Measurements from ENCODE around the gene LEP.

DNA sequence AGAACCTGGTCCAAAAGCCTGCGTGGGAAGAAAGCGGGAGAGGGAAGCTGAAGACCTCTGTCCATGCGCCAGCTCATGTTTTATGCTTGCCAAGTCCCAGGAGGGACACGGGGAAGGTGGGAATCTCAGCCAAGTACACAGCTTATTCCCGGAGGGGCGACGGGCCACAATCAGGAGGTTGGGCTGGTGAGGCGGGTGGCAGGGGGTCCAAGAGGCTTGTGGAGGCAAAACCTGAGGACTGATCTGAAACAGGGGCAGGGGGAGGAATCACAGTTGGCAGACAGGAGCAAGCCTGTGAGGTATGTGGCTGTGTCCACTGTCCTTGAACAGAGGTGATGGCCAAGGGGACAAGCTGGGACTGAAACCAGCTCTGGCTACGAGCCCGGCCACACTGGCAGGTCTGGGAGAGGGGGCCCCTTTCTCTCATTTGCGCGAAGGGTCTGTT lies 38.0 kb upstream of the LEP start:
- TF ChIP-seq, protein P1, sequence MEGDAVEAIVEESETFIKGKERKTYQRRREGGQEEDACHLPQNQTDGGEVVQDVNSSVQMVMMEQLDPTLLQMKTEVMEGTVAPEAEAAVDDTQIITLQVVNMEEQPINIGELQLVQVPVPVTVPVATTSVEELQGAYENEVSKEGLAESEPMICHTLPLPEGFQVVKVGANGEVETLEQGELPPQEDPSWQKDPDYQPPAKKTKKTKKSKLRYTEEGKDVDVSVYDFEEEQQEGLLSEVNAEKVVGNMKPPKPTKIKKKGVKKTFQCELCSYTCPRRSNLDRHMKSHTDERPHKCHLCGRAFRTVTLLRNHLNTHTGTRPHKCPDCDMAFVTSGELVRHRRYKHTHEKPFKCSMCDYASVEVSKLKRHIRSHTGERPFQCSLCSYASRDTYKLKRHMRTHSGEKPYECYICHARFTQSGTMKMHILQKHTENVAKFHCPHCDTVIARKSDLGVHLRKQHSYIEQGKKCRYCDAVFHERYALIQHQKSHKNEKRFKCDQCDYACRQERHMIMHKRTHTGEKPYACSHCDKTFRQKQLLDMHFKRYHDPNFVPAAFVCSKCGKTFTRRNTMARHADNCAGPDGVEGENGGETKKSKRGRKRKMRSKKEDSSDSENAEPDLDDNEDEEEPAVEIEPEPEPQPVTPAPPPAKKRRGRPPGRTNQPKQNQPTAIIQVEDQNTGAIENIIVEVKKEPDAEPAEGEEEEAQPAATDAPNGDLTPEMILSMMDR (IDR thresholded peaks at IDR 0.05): no peak
- TF ChIP-seq, protein P2, sequence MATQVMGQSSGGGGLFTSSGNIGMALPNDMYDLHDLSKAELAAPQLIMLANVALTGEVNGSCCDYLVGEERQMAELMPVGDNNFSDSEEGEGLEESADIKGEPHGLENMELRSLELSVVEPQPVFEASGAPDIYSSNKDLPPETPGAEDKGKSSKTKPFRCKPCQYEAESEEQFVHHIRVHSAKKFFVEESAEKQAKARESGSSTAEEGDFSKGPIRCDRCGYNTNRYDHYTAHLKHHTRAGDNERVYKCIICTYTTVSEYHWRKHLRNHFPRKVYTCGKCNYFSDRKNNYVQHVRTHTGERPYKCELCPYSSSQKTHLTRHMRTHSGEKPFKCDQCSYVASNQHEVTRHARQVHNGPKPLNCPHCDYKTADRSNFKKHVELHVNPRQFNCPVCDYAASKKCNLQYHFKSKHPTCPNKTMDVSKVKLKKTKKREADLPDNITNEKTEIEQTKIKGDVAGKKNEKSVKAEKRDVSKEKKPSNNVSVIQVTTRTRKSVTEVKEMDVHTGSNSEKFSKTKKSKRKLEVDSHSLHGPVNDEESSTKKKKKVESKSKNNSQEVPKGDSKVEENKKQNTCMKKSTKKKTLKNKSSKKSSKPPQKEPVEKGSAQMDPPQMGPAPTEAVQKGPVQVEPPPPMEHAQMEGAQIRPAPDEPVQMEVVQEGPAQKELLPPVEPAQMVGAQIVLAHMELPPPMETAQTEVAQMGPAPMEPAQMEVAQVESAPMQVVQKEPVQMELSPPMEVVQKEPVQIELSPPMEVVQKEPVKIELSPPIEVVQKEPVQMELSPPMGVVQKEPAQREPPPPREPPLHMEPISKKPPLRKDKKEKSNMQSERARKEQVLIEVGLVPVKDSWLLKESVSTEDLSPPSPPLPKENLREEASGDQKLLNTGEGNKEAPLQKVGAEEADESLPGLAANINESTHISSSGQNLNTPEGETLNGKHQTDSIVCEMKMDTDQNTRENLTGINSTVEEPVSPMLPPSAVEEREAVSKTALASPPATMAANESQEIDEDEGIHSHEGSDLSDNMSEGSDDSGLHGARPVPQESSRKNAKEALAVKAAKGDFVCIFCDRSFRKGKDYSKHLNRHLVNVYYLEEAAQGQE (IDR thresholded peaks at IDR 0.05; ENCODE audit: insufficient read depth in 1 of 2, low read depth in 2 of 2, low read length in 1 of 2): no peak
- TF ChIP-seq TCF7L2 (IDR thresholded peaks at IDR 0.05; ENCODE audit: low read depth, low read length): no peak
- TF ChIP-seq POLR2AphosphoS5 (IDR thresholded peaks at IDR 0.05; ENCODE audit: low read depth, low read length): no peak
- no peak for TF ChIP-seq SIN3A (IDR thresholded peaks at IDR 0.05; ENCODE audit: borderline replicate concordance, insufficient read depth, low read depth, low read length)

Measured in Panc1 (cell line).